HepG2 (cell line): ENCODE results near the gene WDR70. TPM values are rescaled to one million over a fixed set of nuclear protein-coding genes. Genes with fewer than 3 reads are reported as not detected.
A peak's percentile ranks its signal among the peaks of the same experiment; 100 is the strongest.
"Not testable (repeated sequence)": the region's sequence is repeated elsewhere in the genome, so short reads cannot be mapped to it uniquely, and the experiment has no call there.

Source experiments
- ATAC-seq: fragments of 200-7000 bp; cut with Tn5 transposase; 3 replicates; pipeline ENCODE4 v1.9.1; 2020; ENCODE audit warnings: mild to moderate bottlenecking, moderate library complexity
- BruUV-seq: library from RNA; stranded (reverse); fragments of 400-500 nt; replicated peaks from 2 replicates; lab custom pipeline; 2021; lab: Mats Ljungman, UMichigan
- CTCF ChIA-PET: fragments of 300-600 bp; formaldehyde crosslinking; extraction: SDS; loops from one replicate; lab custom pipeline; 2021; ENCODE audit warnings: low total read pairs, inconsistent platforms, low intra/inter-chr PET ratio; lab: Yijun Ruan, JAX
- POLR2A ChIA-PET: fragments of 350-600 bp; sonication (Branson Sonifier 250); formaldehyde crosslinking; loops from one replicate; lab custom pipeline; 2020; ENCODE audit warnings: antibody characterized with exemption, inconsistent platforms; lab: Yijun Ruan, JAX
- DNase-seq: peaks from one replicate; pipeline ENCODE4 v3.0.0-alpha.2; 2015; ENCODE audit warnings: low spot score
- FAIRE-seq: peaks from 3 replicates; lab custom pipeline; 2011; peaks lifted over from hg19 to GRCh38; lab: Jason Lieb, UNC
- H2AFZ ChIP-seq: one replicate; pipeline ENCODE4 v1.6.1; 2011; ENCODE audit warnings: low read length, inconsistent platforms
- H3K27ac ChIP-seq: fragments of 300-600 bp; 3 replicates; pipeline ENCODE4 v1.8.0; 2011; ENCODE audit warnings: mixed run types, mild to moderate bottlenecking, mixed read lengths, low read length, inconsistent platforms; ENCODE audit not compliant: insufficient read depth; ENCODE audit errors: extremely low read length
- H3K27me3 ChIP-seq, 2 experiments: fragments of 200-600 bp in 1 of 2; 2 replicates in 1 of 2; 3 replicates in 1 of 2; pipeline versions ENCODE4 v1.6.0 to v1.8.0; 2011; ENCODE audit warnings: low read length in 2 of 2, mild to moderate bottlenecking in 2 of 2, moderate library complexity in 2 of 2, inconsistent platforms in 1 of 2; ENCODE audit not compliant: insufficient read depth in 2 of 2, control insufficient read depth in 1 of 2
- H3K36me3 ChIP-seq, 2 experiments: fragments of 200-600 bp in 1 of 2; replicated peaks in 1 of 2; 2 replicates in 1 of 2; 3 replicates in 1 of 2; pipeline versions ENCODE4 v1.5.1 to v1.8.0; 2011; ENCODE audit warnings: low read length in 2 of 2, inconsistent platforms in 1 of 2; ENCODE audit not compliant: insufficient read depth in 2 of 2, control insufficient read depth in 1 of 2
- H3K4me1 ChIP-seq: 2 replicates; pipeline ENCODE4 v1.5.1; 2012; ENCODE audit warnings: low read length, inconsistent platforms; ENCODE audit not compliant: insufficient read depth
- H3K4me2 ChIP-seq: 2 replicates; pipeline ENCODE4 v1.6.0; 2011; ENCODE audit warnings: low read depth, low read length, inconsistent platforms
- H3K4me3 ChIP-seq, 3 experiments: fragments of 200-600 bp in 1 of 3; sonication (generic), shearing (Covaris generic) in 1 of 3; replicated peaks in 1 of 3; 2 replicates each; pipeline ENCODE4 v1.5.1; 2011 to 2016; ENCODE audit warnings: low read length in 3 of 3, inconsistent platforms in 2 of 3, low read depth in 2 of 3, mild to moderate bottlenecking in 2 of 3, control low read depth in 1 of 3, mixed read lengths in 1 of 3; ENCODE audit not compliant: insufficient read depth in 1 of 3
- H3K79me2 ChIP-seq: one replicate; pipeline ENCODE4 v1.6.1; 2011; ENCODE audit warnings: low read length, inconsistent platforms; ENCODE audit not compliant: insufficient read depth
- H3K9ac ChIP-seq: 2 replicates; pipeline ENCODE4 v1.6.0; 2011; ENCODE audit warnings: mild to moderate bottlenecking, low read depth, low read length, inconsistent platforms; ENCODE audit not compliant: insufficient read depth
- H3K9me3 ChIP-seq: 2 replicates; pipeline ENCODE4 v1.5.1; 2012; ENCODE audit warnings: mild to moderate bottlenecking, low read length
- H4K20me1 ChIP-seq: 2 replicates; pipeline ENCODE4 v1.6.0; 2011; ENCODE audit warnings: inconsistent platforms, mild to moderate bottlenecking, low read length, moderate library complexity; ENCODE audit not compliant: insufficient read depth
- NFYC ChIP-seq: IDR thresholded peaks from 2 replicates; pipeline ENCODE4 v1.6.1; 2016; ENCODE audit warnings: missing genetic modification reagents, missing compliant biosample characterization
- SRSF9 ChIP-seq: fragments of 200-400 bp; formaldehyde crosslinking; IDR thresholded peaks from 2 replicates; pipeline ENCODE4 v1.6.1; 2018; ENCODE audit warnings: borderline replicate concordance, mild to moderate bottlenecking, low read depth, low read length; ENCODE audit not compliant: insufficient read depth, poor library complexity, severe bottlenecking
- TAF15 ChIP-seq: fragments of 200-400 bp; formaldehyde crosslinking; IDR thresholded peaks from one replicate; pipeline ENCODE4 v1.6.1; 2018; ENCODE audit warnings: mild to moderate bottlenecking, low read depth, low read length; ENCODE audit not compliant: poor library complexity, severe bottlenecking
- ZFP37 ChIP-seq: sonication (generic); formaldehyde crosslinking; IDR thresholded peaks from 2 replicates; pipeline ENCODE4 v1.4.0; 2020; ENCODE audit warnings: missing genetic modification reagents, borderline replicate concordance
- ZMAT3 ChIP-seq: sonication (generic); formaldehyde crosslinking; conservative IDR thresholded peaks from 2 replicates; pipeline ENCODE4 v1.7.0; 2021; ENCODE audit warnings: missing genetic modification reagents
- ZNF264 ChIP-seq: sonication (generic); formaldehyde crosslinking; IDR thresholded peaks from 2 replicates; pipeline ENCODE4 v1.4.0; 2020; ENCODE audit warnings: missing genetic modification reagents
- WGBS: methylation state at CpG from one replicate; pipeline ENCODE4 v1.1.6; 2017; ENCODE audit warnings: low lambda C conversion rate; 5-methylcytosine and 5-hydroxymethylcytosine counted together
- in situ Hi-C: cut with HindIII; loops from 2 replicates; pipeline ENCODE4 v1.10.0; 2017; ENCODE audit warnings: low pct_unique_long_range_greater_than_20kb; ENCODE audit not compliant: extremely low pct_ligation_motif_present
- intact Hi-C: fragments of 100-400 bp; cut with micrococcal nuclease; formaldehyde crosslinking; loops from one replicate; pipeline ENCODE4 v1.10.0; 2022; ENCODE audit not compliant: unreplicated experiment
- polyA plus RNA-seq, 8 experiments: library from polyadenylated mRNA; depleted of rRNA in 3 of 8; stranded (reverse) in 7 of 8; unstranded in 1 of 8; fragments of >200 nt; fragmentation: Illumina TruSeq in 4 of 8; extraction: Trizol in 4 of 8; gene quantifications; 2 replicates each; pipeline versions ENCODE4 v1.2.1 to v1.2.3, GENCODE V29; 2011 to 2016; ENCODE audit warnings: low read depth in 4 of 8, missing spikeins in 1 of 8, mixed read lengths in 1 of 8; ENCODE audit not compliant: insufficient read depth in 1 of 8
- total RNA-seq, 5 experiments: library from RNA; depleted of rRNA; stranded (reverse); fragments of >200 nt; fragmentation: Illumina TruSeq; extraction: Trizol; gene quantifications; 2 replicates each; pipeline ENCODE4 v1.2.3, GENCODE V29; 2016; ENCODE audit warnings: low read depth in 1 of 5

Gene WDR70
- total and polyA plus RNA-seq, 2 of the 13 experiments (the other 11 are each of a cell fraction or from before 2014, with no cell fraction given), result 14.6 to 30.6 TPM

GRCh38 chr5:37412515-37412914, 33.4 kb downstream of the WDR70 start:
- DNase-seq (no peak), FAIRE-seq (no peak), ATAC-seq (peak; percentile 43; the same call in 2 of the 3 replicates)
- POLR2A ChIA-PET, result no interaction called here
- TF ChIP-seq ZFP37 (CRISPR knock-in tag) (no peak), TAF15 (no peak), SRSF9 (no peak), NFYC (CRISPR knock-in tag) (no peak), ZMAT3 (CRISPR knock-in tag) (no peak), ZNF264 (CRISPR knock-in tag) (no peak)
- Histone ChIP-seq H2AFZ (no peak overlapping the region), H3K4me2 (no peak overlapping the region), H3K9me3 (no peaks in the 10 kb centered on the region), H4K20me1 (no peaks in the 10 kb centered on the region), H3K9ac (no peak overlapping the region), H3K4me1 (no peaks in the 10 kb centered on the region), H3K79me2 (no peaks in the 10 kb centered on the region), H3K4me3 (no peak overlapping the region), H3K27ac (no peak overlapping the region), H3K36me3 (peaks cover 0 to 4% of the 10 kb centered on the region in 2 experiments; a peak in 2 of 5 replicates), H3K27me3 (no peaks in the 10 kb centered on the region)
- CTCF ChIA-PET, result interaction anchor here (0.8 to 2.1 kb wide), 4 partner anchors 140 to 780 kb away, joined by 3 to 12 read pairs (median 6); no protein-coding TSS in a partner anchor
- intact Hi-C loops (loop anchor here (2.0 to 5.0 kb wide), 2 partner anchors 305 to 990 kb away; no protein-coding TSS in a partner anchor), in situ Hi-C loops (no loop called here)
- BruUV-seq, result no TSS peak
- WGBS, result 91% methylated on average over 3 of the region's 3 CpGs

- no CpG with 5 or more reads among the region's 33 CpGs for WGBS
- CTCF ChIA-PET, H3K9ac ChIP-seq, H3K27me3 ChIP-seq, H3K4me2 ChIP-seq, FAIRE-seq, DNase-seq, intact Hi-C loops, H3K79me2 ChIP-seq, BruUV-seq, H4K20me1 ChIP-seq, in situ Hi-C loops, H3K4me3 ChIP-seq, H3K27ac ChIP-seq, ATAC-seq, H3K9me3 ChIP-seq, POLR2A ChIA-PET, H3K4me1 ChIP-seq, H2AFZ ChIP-seq, H3K36me3 ChIP-seq: not testable (repeated sequence)
Measured at GRCh38 chr5:37415456-37415855, 36.3 kb downstream of the WDR70 start.
